Nephron progenitor cell (in vitro differentiated cells): ENCODE data around the gene RSRC1.

ENCODE experiments used
- DNase-seq: peaks from one replicate; pipeline ENCODE4 v3.0.0; 2021
- H3K27ac Mint-ChIP-seq: 2 replicates; pipeline ENCODE4 v1.8.0; 2021; ENCODE audit warnings: mild to moderate bottlenecking, moderate library complexity, mixed read lengths
- H3K27me3 Mint-ChIP-seq: 2 replicates; pipeline ENCODE4 v1.8.0; 2021; ENCODE audit warnings: mild to moderate bottlenecking, low read depth, mixed read lengths; ENCODE audit not compliant: poor library complexity
- H3K36me3 Mint-ChIP-seq: 2 replicates; pipeline ENCODE4 v1.8.0; 2021; ENCODE audit warnings: low read depth, mixed read lengths
- H3K4me1 Mint-ChIP-seq: 2 replicates; pipeline ENCODE4 v1.8.0; 2021; ENCODE audit warnings: mixed read lengths
- H3K4me3 Mint-ChIP-seq: 2 replicates; pipeline ENCODE4 v1.8.0; 2021; ENCODE audit warnings: mild to moderate bottlenecking, moderate library complexity, mixed read lengths
- H3K9me3 Mint-ChIP-seq: 2 replicates; pipeline ENCODE4 v1.8.0; 2021; ENCODE audit warnings: mild to moderate bottlenecking, moderate library complexity, mixed read lengths
- TF ChIP-seq, protein P1 (sequence below): fragments of 200-600 bp; sonication (generic); IDR thresholded peaks from 2 replicates; pipeline ENCODE4 v1.5.0; 2021; ENCODE audit warnings: antibody characterized with exemption

RSRC1 gene

GRCh38 chr3:158103081-158103886, 6.6 kb upstream of the RSRC1 start:
- Mint-ChIP-seq H3K36me3 (no peaks in the 10 kb centered on the region), H3K9me3 (no peaks in the 10 kb centered on the region), H3K27ac (no peak overlapping the region), H3K4me1 (peaks cover 45% of the 10 kb centered on the region), H3K4me3 (peak overlapping the region; percentile 69), H3K27me3 (peaks cover 99% of the 10 kb centered on the region)
- TF ChIP-seq, protein P1, sequence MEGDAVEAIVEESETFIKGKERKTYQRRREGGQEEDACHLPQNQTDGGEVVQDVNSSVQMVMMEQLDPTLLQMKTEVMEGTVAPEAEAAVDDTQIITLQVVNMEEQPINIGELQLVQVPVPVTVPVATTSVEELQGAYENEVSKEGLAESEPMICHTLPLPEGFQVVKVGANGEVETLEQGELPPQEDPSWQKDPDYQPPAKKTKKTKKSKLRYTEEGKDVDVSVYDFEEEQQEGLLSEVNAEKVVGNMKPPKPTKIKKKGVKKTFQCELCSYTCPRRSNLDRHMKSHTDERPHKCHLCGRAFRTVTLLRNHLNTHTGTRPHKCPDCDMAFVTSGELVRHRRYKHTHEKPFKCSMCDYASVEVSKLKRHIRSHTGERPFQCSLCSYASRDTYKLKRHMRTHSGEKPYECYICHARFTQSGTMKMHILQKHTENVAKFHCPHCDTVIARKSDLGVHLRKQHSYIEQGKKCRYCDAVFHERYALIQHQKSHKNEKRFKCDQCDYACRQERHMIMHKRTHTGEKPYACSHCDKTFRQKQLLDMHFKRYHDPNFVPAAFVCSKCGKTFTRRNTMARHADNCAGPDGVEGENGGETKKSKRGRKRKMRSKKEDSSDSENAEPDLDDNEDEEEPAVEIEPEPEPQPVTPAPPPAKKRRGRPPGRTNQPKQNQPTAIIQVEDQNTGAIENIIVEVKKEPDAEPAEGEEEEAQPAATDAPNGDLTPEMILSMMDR, result no peak
- DNase-seq, result peak; percentile 39

GRCh38 chr3:158103887-158104327, 6.0 kb upstream of the RSRC1 start:
- peak; percentile 21 for DNase-seq
- TF ChIP-seq, protein P1, result no peak
- H3K4me3 Mint-ChIP-seq, result peak overlapping the region; percentile 69
- H3K4me1 Mint-ChIP-seq, result peaks cover 45% of the 10 kb centered on the region
- H3K36me3 Mint-ChIP-seq, result no peaks in the 10 kb centered on the region
- H3K27ac Mint-ChIP-seq, result no peak overlapping the region
- H3K27me3 Mint-ChIP-seq, result peaks cover 99% of the 10 kb centered on the region
- H3K9me3 Mint-ChIP-seq, result no peaks in the 10 kb centered on the region

DNA sequence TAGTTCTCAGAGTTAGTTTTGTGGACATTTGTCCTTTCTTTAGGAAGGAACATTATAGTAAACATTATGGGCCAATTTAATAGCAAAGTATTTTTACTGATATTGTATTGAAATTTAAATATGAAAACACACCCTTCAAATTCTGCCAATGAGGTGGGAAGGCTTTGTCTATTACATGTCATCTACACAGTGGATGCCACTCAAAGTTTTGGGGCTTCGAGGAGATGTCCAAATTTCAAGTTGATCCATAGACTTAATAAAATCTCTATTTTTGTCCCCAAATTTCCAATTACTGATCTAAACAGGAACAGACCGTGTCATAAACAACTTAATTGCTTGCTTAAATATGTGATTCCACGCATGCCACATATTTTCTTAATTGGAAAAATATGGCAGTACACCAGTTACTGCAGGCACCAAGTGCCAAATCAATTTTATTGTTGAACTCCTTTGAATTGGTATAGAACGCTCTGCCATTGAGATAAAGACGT, 5.4 kb upstream of the RSRC1 start:
- TF ChIP-seq, protein P1, result no peak
- no peaks in the 10 kb centered on the region for H3K36me3 Mint-ChIP-seq
- peaks cover 48% of the 10 kb centered on the region for H3K4me1 Mint-ChIP-seq
- H3K27me3 Mint-ChIP-seq, result peaks cover 99% of the 10 kb centered on the region
- no peak overlapping the region for H3K27ac Mint-ChIP-seq
- peak overlapping the region; percentile 69 for H3K4me3 Mint-ChIP-seq
- no peak for DNase-seq
- no peaks in the 10 kb centered on the region for H3K9me3 Mint-ChIP-seq

DNA sequence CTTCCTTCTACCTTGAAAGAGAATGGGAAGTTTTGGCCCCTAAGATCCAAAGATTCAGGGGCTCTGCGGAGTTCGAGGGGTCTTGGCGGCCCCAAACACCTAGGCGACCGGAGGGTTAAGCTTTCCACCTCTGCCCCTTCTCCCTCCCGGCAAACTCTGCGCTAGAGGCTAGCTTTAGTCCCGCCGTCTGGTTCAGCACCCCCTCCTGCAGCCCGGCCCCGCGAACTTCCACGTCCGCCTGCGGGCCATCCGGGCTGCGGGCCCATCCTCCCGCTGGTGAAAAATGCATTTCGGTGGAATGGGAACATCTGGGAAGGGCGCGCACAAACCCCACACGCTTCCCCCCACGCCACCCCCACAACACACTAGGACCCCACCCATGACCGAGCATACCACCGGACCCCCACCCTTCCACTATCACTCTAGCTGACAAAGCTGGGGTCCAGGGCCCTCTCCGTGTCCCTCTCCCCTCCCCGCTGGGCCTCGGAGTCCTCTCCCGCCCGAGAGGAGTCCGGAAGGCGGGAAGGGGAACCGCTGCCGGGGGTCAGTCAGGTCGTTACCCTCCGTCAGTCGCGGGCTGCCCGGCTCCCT, 4.7 kb upstream of the RSRC1 start:
- peaks cover 96% of the 10 kb centered on the region for H3K27me3 Mint-ChIP-seq
- H3K4me1 Mint-ChIP-seq, result peaks cover 53% of the 10 kb centered on the region
- H3K4me3 Mint-ChIP-seq, result peak overlapping the region; percentile 85
- no peaks in the 10 kb centered on the region for H3K36me3 Mint-ChIP-seq
- H3K9me3 Mint-ChIP-seq, result peaks cover 4% of the 10 kb centered on the region
- DNase-seq, result peak; percentile 46
- H3K27ac Mint-ChIP-seq, result no peak overlapping the region
- TF ChIP-seq, protein P1, result no peak

GRCh38 chr3:158105710-158106253, 4.1 kb upstream of the RSRC1 start:
- H3K4me1 Mint-ChIP-seq, result peaks cover 55% of the 10 kb centered on the region
- peaks cover 4% of the 10 kb centered on the region for H3K9me3 Mint-ChIP-seq
- TF ChIP-seq, protein P1, result no peak
- no peak overlapping the region for H3K27ac Mint-ChIP-seq
- peaks cover 90% of the 10 kb centered on the region for H3K27me3 Mint-ChIP-seq
- H3K4me3 Mint-ChIP-seq, result peak overlapping the region; percentile 85
- no peaks in the 10 kb centered on the region for H3K36me3 Mint-ChIP-seq
- DNase-seq, result peak; percentile 77
